Gastroesophageal sphincter (tissue), 3 donors: ENCODE results near the gene LPIN1.

ENCODE experiments used
- CTCF ChIP-seq, 4 experiments: fragments of 200-600 bp in 2 of 4; fragments of 450-650 bp in 2 of 4; sonication (generic) in 1 of 4; IDR thresholded peaks; one replicate each; pipeline ENCODE4 v1.5.1; 2017 to 2019; ENCODE audit warnings: antibody characterized with exemption in 4 of 4, mild to moderate bottlenecking in 2 of 4, moderate library complexity in 2 of 4
- EP300 ChIP-seq: sonication (generic); formaldehyde crosslinking; IDR thresholded peaks from one replicate; pipeline ENCODE4 v1.6.1; 2017; ENCODE audit warnings: antibody characterized with exemption, mild to moderate bottlenecking
- POLR2A ChIP-seq, 2 donors: fragments of 450-650 bp; IDR thresholded peaks; one replicate each; pipeline ENCODE4 v1.6.1; 2017; ENCODE audit warnings: antibody characterized with exemption in 2 of 2, mild to moderate bottlenecking in 2 of 2, moderate library complexity in 1 of 2

GRCh38 chr2:11750917-11751316 lies 4.5 kb downstream of the LPIN1 start:
- TF ChIP-seq CTCF (IDR thresholded peaks at IDR 0.05) (no peak), POLR2A (IDR thresholded peaks at IDR 0.05) (no peak), EP300 (no peak)
